Right ventricle myocardium inferior (tissue), 1 donor: ENCODE results near the gene SLC25A21. TPM values are rescaled to one million over a fixed set of nuclear protein-coding genes. Genes with fewer than 3 reads are reported as not detected.

Experiments used
- ATAC-seq: fragments of 200-7000 bp; cut with Tn5 transposase; one replicate; pipeline ENCODE4 v1.9.1; 2020; ENCODE audit warnings: mild to moderate bottlenecking, moderate library complexity
- DNase-seq: peaks from one replicate; pipeline ENCODE4 v3.0.0; 2021; ENCODE audit errors: missing footprints
- intact Hi-C: fragments of 100-400 bp; cut with DNase I; formaldehyde crosslinking; loops from one replicate; pipeline ENCODE4 v1.11.0; 2022
- total RNA-seq: library from RNA; stranded (reverse); fragmentation: NEBNext Ultra II Directional; extraction: Animal tissue kit (Norgen Biotek cat#: 25700); gene quantifications from one replicate; pipeline ENCODE4 v1.2.1, GENCODE V29; 2021
- donor health status: DM: no; HTN: yes; CAD: no; lungs with severe emphysema.

SLC25A21 gene
- total RNA-seq, 1 donor from 2014 or later = 0.76 TPM

GRCh38 chr14:36975834-36976233 is 196.6 kb downstream of the SLC25A21 start:
- DNase-seq = no peak
- intact Hi-C loops = no loop called here
- no peak for ATAC-seq

- intact Hi-C loops = no loop called here
- ATAC-seq (no peak), DNase-seq (no peak)
Measured at GRCh38 chr14:36974985-36975384, 197.4 kb downstream of the SLC25A21 start.

- DNase-seq (no peak), ATAC-seq (no peak)
- intact Hi-C loops = no loop called here
Measured at GRCh38 chr14:36973806-36974442, 198.5 kb downstream of the SLC25A21 start.

DNA sequence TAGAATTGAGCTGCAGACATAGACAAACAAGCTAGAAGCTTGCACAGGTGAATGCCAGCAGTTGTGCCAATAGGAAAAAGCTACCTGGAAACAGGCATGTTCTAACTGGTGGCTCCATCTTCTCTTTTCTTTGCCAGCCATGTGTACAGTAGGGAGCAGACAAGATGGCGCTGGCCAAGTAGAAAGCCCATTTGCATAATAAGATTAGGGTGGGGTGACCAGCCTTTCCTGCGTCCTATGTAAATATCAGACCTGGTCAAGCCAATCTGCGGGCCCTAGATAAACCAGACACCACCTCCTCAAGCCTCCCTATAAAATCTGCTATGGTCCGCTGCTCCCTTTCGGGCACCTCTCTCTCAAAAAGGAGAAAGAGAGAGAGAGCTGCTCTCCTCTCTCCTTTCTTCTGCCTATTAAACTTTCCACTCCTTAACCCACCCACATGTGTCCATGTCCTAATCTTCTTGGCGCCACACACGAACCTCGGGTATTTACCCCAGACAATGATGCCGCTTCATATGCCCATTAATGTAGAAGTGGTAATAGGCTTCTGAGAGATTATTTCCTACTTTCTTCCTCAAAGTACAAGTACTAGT is 201.0 kb downstream of the SLC25A21 start:
- intact Hi-C loops = no loop called here
- ATAC-seq (no peak), DNase-seq (no peak)

DNA sequence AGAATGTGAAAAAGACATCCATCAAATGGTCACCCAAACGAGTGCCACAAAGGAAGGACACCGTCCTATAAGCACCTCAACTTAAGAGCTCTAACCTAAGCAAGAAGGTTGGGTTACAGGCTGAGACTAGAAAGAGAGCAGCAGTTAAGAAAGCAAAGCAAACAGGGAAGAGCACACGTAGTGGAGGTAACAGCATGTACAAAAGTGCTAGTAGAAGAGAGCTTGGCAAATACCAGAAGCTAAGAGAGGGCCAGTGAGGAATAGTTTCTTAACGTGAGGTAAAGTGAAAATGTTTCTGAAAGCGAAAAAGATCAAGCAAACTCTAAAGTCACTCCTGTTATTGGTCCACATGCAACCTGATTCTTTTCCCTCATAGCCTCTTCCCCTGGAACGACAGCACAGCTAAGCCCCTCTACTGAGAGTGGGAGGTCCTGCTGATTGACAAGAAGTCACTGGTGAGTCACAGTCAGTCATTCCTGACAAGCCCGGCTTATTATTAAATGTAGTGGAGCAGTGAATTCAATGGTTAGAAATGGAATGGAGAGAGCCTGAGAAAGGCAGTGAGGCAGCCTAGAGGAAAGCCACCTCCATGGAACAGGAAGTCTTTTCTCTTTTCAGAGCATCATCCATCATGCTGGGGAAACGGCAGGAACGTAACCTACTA is 204.4 kb downstream of the SLC25A21 start:
- no peak for ATAC-seq
- DNase-seq = no peak
- intact Hi-C loops = no loop called here

GRCh38 chr14:36955967-36956366 is 216.4 kb downstream of the SLC25A21 start:
- intact Hi-C loops = no loop called here
- DNase-seq = no peak
- ATAC-seq = no peak

- no peak for ATAC-seq
- intact Hi-C loops = no loop called here
- DNase-seq = no peak
Measured at GRCh38 chr14:36955376-36955775, 217.0 kb downstream of the SLC25A21 start.

GRCh38 chr14:36952689-36953088 is 219.7 kb downstream of the SLC25A21 start:
- intact Hi-C loops = no loop called here
- ATAC-seq (no peak), DNase-seq (no peak)

- no peak for DNase-seq
- intact Hi-C loops = no loop called here
- no peak for ATAC-seq
Measured at GRCh38 chr14:36951380-36951911, 221.0 kb downstream of the SLC25A21 start.

GRCh38 chr14:36950812-36951211 is 221.6 kb downstream of the SLC25A21 start:
- no peak for DNase-seq
- no peak for ATAC-seq
- intact Hi-C loops = no loop called here

- DNase-seq = no peak
- no peak for ATAC-seq
- intact Hi-C loops = no loop called here
Measured at GRCh38 chr14:36949371-36949770, 223.0 kb downstream of the SLC25A21 start.

- no peak for ATAC-seq
- intact Hi-C loops = no loop called here
- no peak for DNase-seq
Measured at GRCh38 chr14:36948157-36948859, 224.1 kb downstream of the SLC25A21 start.

DNA sequence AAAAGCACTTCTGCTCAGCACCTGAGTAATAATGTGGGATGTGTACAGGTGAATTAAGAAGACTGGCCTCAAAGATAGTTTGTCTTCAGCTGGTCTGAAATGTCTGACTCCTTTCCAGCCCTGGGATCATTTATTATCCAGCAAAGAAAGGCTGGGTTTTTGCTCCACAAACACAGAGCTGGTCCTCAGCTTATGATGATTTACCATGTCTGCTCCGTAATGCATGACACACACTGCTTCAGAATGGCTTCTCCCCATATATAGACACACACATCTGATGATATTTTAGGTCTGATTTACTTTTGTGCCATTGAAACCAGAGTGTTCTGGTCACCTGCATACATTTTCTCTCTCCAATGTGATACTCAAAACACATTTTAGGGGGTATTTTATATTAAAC is 225.0 kb downstream of the SLC25A21 start:
- DNase-seq = no peak
- intact Hi-C loops = no loop called here
- ATAC-seq = no peak

DNA sequence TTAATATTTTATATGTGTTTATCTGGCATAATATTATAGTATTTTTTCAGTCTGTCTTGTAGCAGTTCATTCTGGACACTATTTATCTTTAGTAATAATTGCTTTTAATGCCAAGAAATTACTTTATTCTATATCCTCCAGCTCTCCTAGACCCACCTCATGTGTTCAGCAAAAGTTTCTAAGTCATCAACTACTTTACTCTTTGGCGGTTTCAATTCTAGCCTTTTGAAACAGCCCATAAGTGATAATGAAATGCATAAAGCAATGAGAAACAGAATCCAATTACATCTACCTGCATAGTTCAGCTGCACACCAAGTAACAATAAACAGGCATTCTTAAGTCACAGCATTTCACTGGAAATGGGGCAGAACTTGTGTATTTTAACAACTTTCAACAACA is 225.5 kb downstream of the SLC25A21 start:
- DNase-seq = no peak
- ATAC-seq = no peak
- intact Hi-C loops = no loop called here

DNA sequence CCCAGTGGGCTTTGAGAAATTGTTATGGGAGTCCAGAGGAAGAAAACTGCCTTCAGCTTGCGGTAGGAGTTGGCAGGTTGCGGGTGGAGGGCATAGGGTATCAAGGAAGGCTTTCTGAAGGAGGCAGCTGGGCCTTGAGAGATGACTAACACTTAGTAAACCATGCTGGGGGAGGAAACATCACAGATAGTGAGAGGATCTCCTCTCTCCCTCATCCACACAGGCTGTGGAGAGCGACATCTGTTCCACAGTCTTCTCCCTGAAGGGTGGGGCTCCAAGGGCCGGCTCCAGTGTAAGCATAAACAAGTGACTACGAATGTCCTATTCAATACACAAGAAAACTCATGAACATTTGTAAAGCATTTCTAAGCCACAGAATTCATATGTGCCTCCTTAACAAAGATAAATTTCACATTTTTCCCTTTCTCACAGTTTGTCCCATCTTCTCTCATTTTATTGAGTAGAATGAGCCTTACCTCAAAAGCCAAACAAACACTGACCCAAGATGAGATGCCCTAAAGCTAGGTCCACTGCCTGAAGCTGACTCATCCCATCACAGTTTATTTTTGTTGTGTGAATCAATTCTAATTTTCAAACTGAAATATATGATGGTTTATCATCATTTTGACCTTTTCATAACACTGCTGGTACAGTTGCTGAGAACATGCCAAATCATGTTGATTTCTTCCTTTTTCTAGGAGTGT is 227.9 kb downstream of the SLC25A21 start:
- intact Hi-C loops = no loop called here

DNA sequence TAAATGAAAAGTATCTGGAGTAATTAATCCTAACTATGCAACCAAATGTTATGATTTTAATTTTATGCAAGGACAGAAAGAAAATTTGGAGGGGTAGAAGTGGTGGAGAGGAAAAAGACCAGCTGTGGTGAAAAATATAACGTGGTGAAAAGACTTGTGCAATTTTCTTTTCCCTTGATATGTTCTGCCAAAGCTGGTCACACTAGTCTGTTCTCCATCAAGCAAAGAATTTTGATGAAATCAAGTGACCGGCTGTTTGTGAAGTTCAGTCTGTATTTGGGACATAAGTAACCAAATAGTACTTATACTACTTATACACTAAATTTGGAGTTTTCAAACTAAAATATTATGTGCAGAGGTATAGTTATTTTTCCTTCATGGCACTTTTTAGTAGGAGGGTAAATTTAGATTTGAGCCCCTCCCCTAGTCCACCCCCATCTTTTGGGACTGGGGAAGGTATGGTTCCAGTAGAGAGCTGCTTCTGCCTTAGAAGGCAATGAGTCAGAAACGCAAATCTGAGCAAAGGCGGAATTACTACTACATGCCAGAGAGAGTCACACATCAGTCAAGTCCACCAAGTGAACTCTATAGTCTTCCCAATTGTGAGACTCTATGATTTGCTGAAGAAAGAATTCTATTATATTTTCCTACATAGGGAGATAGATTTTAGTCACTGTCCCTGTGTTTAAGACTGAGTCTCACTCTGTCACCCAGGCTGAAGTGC is 229.7 kb downstream of the SLC25A21 start:
- intact Hi-C loops = loop anchor here (2.0 kb wide), 1 partner anchor 390 kb away; no protein-coding TSS in a partner anchor
- ATAC-seq (no peak), DNase-seq (no peak)

More for the DNA sequence above, 227.9 kb downstream of the SLC25A21 start:
- DNase-seq (no peak), ATAC-seq (no peak)

GRCh38 chr14:36941783-36942521 is 230.5 kb downstream of the SLC25A21 start:
- intact Hi-C loops = loop anchor here (2.0 kb wide), 2 partner anchors 293 to 389 kb away; no protein-coding TSS in a partner anchor
- DNase-seq (peak; percentile 62), ATAC-seq (peak; percentile 74)
